Prostate gland (tissue), 2 donors: ENCODE measurements around the gene FMN2.

Source experiments
- CTCF ChIP-seq, 4 experiments: fragments of 200-600 bp in 2 of 4; fragments of 450-650 bp in 2 of 4; sonication (generic) in 2 of 4; IDR thresholded peaks; 1 replicate in 3 of 4; 2 replicates in 1 of 4; pipeline ENCODE4 v1.5.1; 2016 to 2019; ENCODE audit warnings: antibody characterized with exemption in 4 of 4, mild to moderate bottlenecking in 2 of 4, moderate library complexity in 2 of 4
- POLR2A ChIP-seq: fragments of 450-650 bp; IDR thresholded peaks from one replicate; pipeline ENCODE4 v1.6.1; 2016; ENCODE audit warnings: antibody characterized with exemption, mild to moderate bottlenecking
- POLR2AphosphoS5 ChIP-seq: sonication (generic); formaldehyde crosslinking; IDR thresholded peaks from one replicate; pipeline ENCODE4 v1.6.1; 2017; ENCODE audit warnings: antibody characterized with exemption

- TF ChIP-seq CTCF (IDR thresholded peaks at IDR 0.05) (no peak), POLR2AphosphoS5 (no peak), POLR2A (no peak)
These were observed 156.2 kb downstream of the FMN2 start for GRCh38 chr1:240247899-240248298.
